HEK293 (cell line): ENCODE data around the gene BMPR2.
"Not testable (repeated sequence)": the region's sequence is repeated elsewhere in the genome, so short reads cannot be mapped to it uniquely, and the experiment has no call there.

Experiments used
- CTCF ChIA-PET: fragments of 350-600 bp; formaldehyde crosslinking; extraction: SDS; loops from one replicate; lab custom pipeline; 2021; ENCODE audit warnings: antibody characterized with exemption; lab: Yijun Ruan, JAX
- POLR2A ChIA-PET: fragments of 300-600 bp; formaldehyde crosslinking; extraction: SDS; loops from one replicate; lab custom pipeline; 2020; ENCODE audit warnings: antibody characterized with exemption, inconsistent platforms; lab: Yijun Ruan, JAX
- H3K27ac ChIP-seq: fragments of 200-500 bp; sonication (Bioruptor generic); 2 replicates; pipeline ENCODE4 v1.5.1; 2014; ENCODE audit warnings: low read depth, low read length, control low read depth, inconsistent platforms; ENCODE audit errors: extremely low read depth
- H3K36me3 ChIP-seq, 2 experiments: fragments of 200-500 bp in 1 of 2; sonication (Bioruptor generic) in 1 of 2; 1 replicate in 1 of 2; 2 replicates in 1 of 2; pipeline ENCODE4 v1.5.1; 2014 to 2017; ENCODE audit warnings: inconsistent platforms in 2 of 2, low read length in 2 of 2; ENCODE audit not compliant: control insufficient read depth in 2 of 2, insufficient read depth in 1 of 2
- H3K4me1 ChIP-seq: fragments of 200-500 bp; sonication (Bioruptor generic); 2 replicates; pipeline ENCODE4 v1.5.1; 2014; ENCODE audit warnings: mild to moderate bottlenecking, low read length, inconsistent platforms; ENCODE audit not compliant: control insufficient read depth, insufficient read depth
- H3K4me3 ChIP-seq: 2 replicates; pipeline ENCODE4 v1.5.1; 2011; ENCODE audit warnings: low read depth, mild to moderate bottlenecking, control low read depth, low read length, moderate library complexity
- H3K9me3 ChIP-seq: fragments of 200-500 bp; sonication (Bioruptor generic); 2 replicates; pipeline ENCODE4 v1.5.1; 2014; ENCODE audit warnings: low read depth, low read length, inconsistent platforms; ENCODE audit not compliant: control insufficient read depth, insufficient read depth
- KLF16 ChIP-seq: fragments of 450-650 bp; formaldehyde crosslinking; IDR thresholded peaks from 2 replicates; pipeline ENCODE4 v1.5.1; 2017; ENCODE audit warnings: missing biosample characterization, missing genetic modification characterization
- MYNN ChIP-seq: fragments of 450-650 bp; formaldehyde crosslinking; IDR thresholded peaks from 2 replicates; pipeline ENCODE4 v1.5.1; 2016; ENCODE audit warnings: missing biosample characterization, missing genetic modification characterization, borderline replicate concordance
- ZBTB20 ChIP-seq: fragments of 450-650 bp; formaldehyde crosslinking; IDR thresholded peaks from 2 replicates; pipeline ENCODE4 v1.5.1; 2016; ENCODE audit warnings: missing biosample characterization, missing genetic modification characterization
- ZBTB21 ChIP-seq: fragments of 450-650 bp; formaldehyde crosslinking; IDR thresholded peaks from 2 replicates; pipeline ENCODE4 v1.5.1; 2017; ENCODE audit warnings: missing biosample characterization, missing genetic modification characterization
- ZNF404 ChIP-seq: fragments of 450-650 bp; formaldehyde crosslinking; IDR thresholded peaks from 2 replicates; pipeline ENCODE4 v1.5.1; 2017; ENCODE audit warnings: missing biosample characterization, missing genetic modification characterization
- ZNF449 ChIP-seq: fragments of 450-650 bp; formaldehyde crosslinking; IDR thresholded peaks from 2 replicates; pipeline ENCODE4 v1.5.1; 2017; ENCODE audit warnings: missing biosample characterization, mild to moderate bottlenecking, missing genetic modification characterization, moderate library complexity
- ZNF549 ChIP-seq: fragments of 450-650 bp; IDR thresholded peaks from 2 replicates; pipeline ENCODE4 v1.5.1; 2018; ENCODE audit warnings: missing biosample characterization, missing genetic modification characterization, mild to moderate bottlenecking, inconsistent platforms, moderate library complexity
- ZNF843 ChIP-seq: fragments of 450-650 bp; formaldehyde crosslinking; IDR thresholded peaks from 2 replicates; pipeline ENCODE4 v1.5.1; 2016; ENCODE audit warnings: missing biosample characterization, missing genetic modification characterization
- TF ChIP-seq, protein P1 (sequence below): fragments of 450-650 bp; formaldehyde crosslinking; IDR thresholded peaks from 2 replicates; pipeline ENCODE4 v1.5.1; 2016; ENCODE audit warnings: missing biosample characterization, missing genetic modification characterization, low read depth

BMPR2 gene

GRCh38 chr2:202378001-202378400 is 1.9 kb downstream of the BMPR2 start:
- ChIA-PET POLR2A (interaction anchor here (0.6 kb wide), 1 partner anchor 11 kb away, joined by 4 read pairs; no protein-coding TSS in a partner anchor), CTCF (no interaction called here)
- peak overlapping the region; percentile 99 for H3K4me3 ChIP-seq
- H3K36me3 ChIP-seq: no peaks in the 10 kb centered on the region; a peak in 1 of 3 replicates
- H3K27ac ChIP-seq: no peak overlapping the region; the same call in 1 of the 2 replicates
- no peaks in the 10 kb centered on the region for H3K9me3 ChIP-seq
- H3K4me1 ChIP-seq: peaks cover 11% of the 10 kb centered on the region; the same call in 1 of the 2 replicates
- TF ChIP-seq KLF16 (tag by site-specific recombination) (no peak), ZBTB21 (tag by site-specific recombination) (no peak), ZNF449 (tag by site-specific recombination) (no peak)
- TF ChIP-seq, all 188 proteins: peak for 0

DNA sequence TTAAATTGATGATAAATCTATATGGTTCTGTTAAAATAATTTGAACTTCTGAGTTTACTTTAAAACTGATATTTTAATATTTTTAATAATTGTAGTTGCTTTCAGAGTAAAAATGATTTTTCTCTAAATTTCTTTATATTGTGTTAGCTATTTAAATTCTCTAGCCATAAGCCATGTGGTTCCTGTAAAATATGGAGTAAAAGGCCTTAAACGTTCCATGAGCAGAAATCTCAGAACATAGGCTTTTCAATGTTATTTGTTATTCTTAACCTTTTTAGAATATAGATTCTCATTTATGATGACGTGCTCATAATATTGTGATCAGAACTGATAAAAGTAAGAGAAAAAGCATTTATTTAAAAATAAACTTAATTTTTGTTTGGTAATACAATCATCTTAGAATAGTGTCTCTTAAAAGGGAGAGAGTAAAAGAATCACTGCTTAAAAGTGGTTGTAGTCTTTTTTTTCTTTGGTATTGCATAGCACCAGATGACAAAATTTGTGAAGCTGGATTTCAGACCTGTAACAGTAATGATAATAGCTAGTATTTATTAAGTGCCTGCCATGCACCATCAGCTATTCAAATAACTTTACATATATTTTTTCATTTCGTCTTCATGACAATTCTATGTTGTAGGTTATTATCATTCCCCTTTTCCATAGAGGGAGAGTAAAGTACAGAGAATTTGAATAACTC is 2.7 kb downstream of the BMPR2 start:
- H3K36me3 ChIP-seq: no peaks in the 10 kb centered on the region; a peak in 1 of 3 replicates
- H3K4me3 ChIP-seq: peak overlapping the region; percentile 99
- TF ChIP-seq, protein P1, sequence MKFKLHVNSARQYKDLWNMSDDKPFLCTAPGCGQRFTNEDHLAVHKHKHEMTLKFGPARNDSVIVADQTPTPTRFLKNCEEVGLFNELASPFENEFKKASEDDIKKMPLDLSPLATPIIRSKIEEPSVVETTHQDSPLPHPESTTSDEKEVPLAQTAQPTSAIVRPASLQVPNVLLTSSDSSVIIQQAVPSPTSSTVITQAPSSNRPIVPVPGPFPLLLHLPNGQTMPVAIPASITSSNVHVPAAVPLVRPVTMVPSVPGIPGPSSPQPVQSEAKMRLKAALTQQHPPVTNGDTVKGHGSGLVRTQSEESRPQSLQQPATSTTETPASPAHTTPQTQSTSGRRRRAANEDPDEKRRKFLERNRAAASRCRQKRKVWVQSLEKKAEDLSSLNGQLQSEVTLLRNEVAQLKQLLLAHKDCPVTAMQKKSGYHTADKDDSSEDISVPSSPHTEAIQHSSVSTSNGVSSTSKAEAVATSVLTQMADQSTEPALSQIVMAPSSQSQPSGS (tag by site-specific recombination): 0 out of 2 replicates have a peak, but pooled peaks have one; percentile 15
- no peak for TF ChIP-seq ZNF549 (tag by site-specific recombination)
- TF ChIP-seq, all 188 proteins: peak for 1
- no peaks in the 10 kb centered on the region for H3K9me3 ChIP-seq
- POLR2A ChIA-PET: no interaction called here
- H3K27ac ChIP-seq: peak overlapping the region; percentile 60; the same call in 1 of the 2 replicates
- CTCF ChIA-PET: no interaction called here
- peaks cover 11% of the 10 kb centered on the region; the same call in 1 of the 2 replicates for H3K4me1 ChIP-seq

GRCh38 chr2:202382684-202383083 is 6.6 kb downstream of the BMPR2 start:
- Histone ChIP-seq H3K9me3 (no peaks in the 10 kb centered on the region), H3K27ac (no peak overlapping the region), H3K36me3 (no peaks in the 10 kb centered on the region; a peak in 1 of 3 replicates), H3K4me3 (no peak overlapping the region), H3K4me1 (peaks cover 13% of the 10 kb centered on the region; the same call in 1 of the 2 replicates)
- ChIA-PET CTCF (interaction anchor here (0.7 kb wide), 1 partner anchor 17 kb away, joined by 4 read pairs; no protein-coding TSS in a partner anchor), POLR2A (no interaction called here)
- TF ChIP-seq ZBTB20 (tag by site-specific recombination): peak; percentile 57
- no peak for TF ChIP-seq ZNF404 (tag by site-specific recombination)
- TF ChIP-seq ZNF843 (tag by site-specific recombination): no peak

DNA sequence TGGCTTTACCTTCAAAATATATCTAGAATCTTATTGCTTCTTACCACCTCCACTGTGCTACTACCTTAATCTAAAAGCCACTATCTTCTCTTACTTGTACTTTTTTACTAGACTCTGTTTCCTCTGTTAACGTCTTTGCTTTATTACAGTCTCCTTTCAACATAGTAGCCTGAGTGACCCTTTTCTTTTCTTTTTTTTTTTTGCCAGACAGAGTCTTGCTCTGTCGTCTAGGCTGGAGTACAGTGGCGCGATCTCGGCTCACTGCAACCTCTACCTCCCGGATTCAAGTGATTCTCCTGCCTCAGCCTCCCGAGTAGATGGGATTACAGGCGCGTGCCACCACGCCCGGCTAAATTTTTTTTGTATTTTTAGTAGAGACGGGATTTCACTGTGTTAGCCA is 10.4 kb downstream of the BMPR2 start:
- Histone ChIP-seq H3K27ac (peak overlapping the region; percentile 51), H3K4me1 (peaks cover 11% of the 10 kb centered on the region; the same call in 1 of the 2 replicates)
- H3K4me3 ChIP-seq, H3K9me3 ChIP-seq, CTCF ChIA-PET, H3K36me3 ChIP-seq, POLR2A ChIA-PET: not testable (repeated sequence)
- peak; percentile 84 for TF ChIP-seq MYNN
